Natural killer cell (primary cell): ENCODE measurements around the gene KCP. TPM values are rescaled to one million over a fixed set of nuclear protein-coding genes. Genes with fewer than 3 reads are reported as not detected.

Source experiments
- ATAC-seq, 3 donors: fragments of 150-1000 bp in 2 of 3; fragments of 200-7000 bp in 1 of 3; cut with Tn5 transposase; 1 replicate in 1 of 3; 2 replicates in 2 of 3; pipeline ENCODE4 v1.10.0; 2021; ENCODE audit warnings: mild to moderate bottlenecking in 2 of 3, moderate library complexity in 2 of 3
- DNase-seq, 2 donors: peaks; one replicate each; pipeline versions ENCODE4 v3.0.0 to v3.0.0-alpha.2; 2013 to 2021; ENCODE audit warnings: mixed read lengths in 1 of 2
- H3K27ac ChIP-seq: one replicate; pipeline ENCODE4 v1.5.1; 2013; ENCODE audit warnings: mild to moderate bottlenecking, low read length
- H3K27me3 ChIP-seq: one replicate; pipeline ENCODE4 v1.6.1; 2013; ENCODE audit warnings: low read length; ENCODE audit not compliant: control insufficient read depth, insufficient read depth
- H3K36me3 ChIP-seq: one replicate; pipeline ENCODE4 v1.6.1; 2013; ENCODE audit warnings: low read length; ENCODE audit not compliant: control insufficient read depth, insufficient read depth
- H3K4me1 ChIP-seq: one replicate; pipeline ENCODE4 v1.6.1; 2013; ENCODE audit warnings: low read length; ENCODE audit not compliant: control insufficient read depth, insufficient read depth
- H3K4me3 ChIP-seq: one replicate; pipeline ENCODE4 v1.5.1; 2013; ENCODE audit warnings: low read length
- H3K9me3 ChIP-seq: one replicate; pipeline ENCODE4 v1.6.1; 2013; ENCODE audit warnings: low read length; ENCODE audit not compliant: control insufficient read depth, insufficient read depth
- H3K27ac Mint-ChIP-seq, 2 donors: one replicate each; pipeline ENCODE4 v1.8.0; 2022; ENCODE audit warnings: mild to moderate bottlenecking in 2 of 2, mixed read lengths in 2 of 2, moderate library complexity in 1 of 2
- H3K27me3 Mint-ChIP-seq, 2 donors: one replicate each; pipeline ENCODE4 v1.8.0; 2022; ENCODE audit warnings: low read depth in 2 of 2, mixed read lengths in 2 of 2
- H3K36me3 Mint-ChIP-seq: one replicate; pipeline ENCODE4 v1.8.0; 2022; ENCODE audit warnings: mixed read lengths
- H3K4me1 Mint-ChIP-seq, 2 donors: one replicate each; pipeline ENCODE4 v1.8.0; 2022; ENCODE audit warnings: mixed read lengths in 2 of 2
- H3K4me3 Mint-ChIP-seq: one replicate; pipeline ENCODE4 v1.8.0; 2022; ENCODE audit warnings: mild to moderate bottlenecking, moderate library complexity, mixed read lengths
- H3K9me3 Mint-ChIP-seq, 2 donors: one replicate each; pipeline ENCODE4 v1.8.0; 2022; ENCODE audit warnings: mixed read lengths in 2 of 2
- CTCF ChIP-seq: fragments of 200-600 bp; IDR thresholded peaks from one replicate; pipeline ENCODE4 v1.8.0; 2022; ENCODE audit warnings: antibody characterized with exemption
- WGBS: methylation state at CpG from one replicate; pipeline ENCODE4 v1.1.7; 2013; ENCODE audit warnings: missing lambda C conversion rate; ENCODE audit not compliant: insufficient coverage; 5-methylcytosine and 5-hydroxymethylcytosine counted together
- intact Hi-C: fragments of 100-400 bp; cut with micrococcal nuclease; formaldehyde crosslinking; loops from one replicate; pipeline ENCODE4 v1.14.2; 2022
- total RNA-seq, 4 donors: library from RNA; stranded (reverse); fragments of 120-200 nt in 1 of 4; gene quantifications; one replicate each; pipeline versions ENCODE4 v1.2.3 to v1.2.4, GENCODE V29; 2013 to 2022

The KCP gene
- total RNA-seq, 3 donors from 2014 or later (not counting 1 experiment from before 2014, with no cell fraction given) = 0.49 to 0.95 TPM; not detected in 1

- peak in 1 of 3 donors; percentile 60 for ATAC-seq
- H3K4me3 ChIP-seq = no peak overlapping the region
- no peak for DNase-seq
- peaks cover 10% of the 10 kb centered on the region for H3K4me1 ChIP-seq
- no peak overlapping the region for H3K27ac ChIP-seq
- peaks cover 58% of the 10 kb centered on the region for H3K36me3 ChIP-seq
- H3K4me3 Mint-ChIP-seq = no peak overlapping the region
- 98% methylated on average over 4 of the region's 4 CpGs for WGBS
- H3K27me3 ChIP-seq = no peaks in the 10 kb centered on the region
- no peak for TF ChIP-seq CTCF
- H3K4me1 Mint-ChIP-seq = peaks cover 0 to 6% of the 10 kb centered on the region in 2 donors
- intact Hi-C loops = no loop called here
- H3K9me3 Mint-ChIP-seq = no peaks in the 10 kb centered on the region
- H3K27ac Mint-ChIP-seq = no peak overlapping the region
- no peaks in the 10 kb centered on the region for H3K36me3 Mint-ChIP-seq
- no peaks in the 10 kb centered on the region for H3K9me3 ChIP-seq
- H3K27me3 Mint-ChIP-seq = no peaks in the 10 kb centered on the region
These were observed 38.7 kb upstream of the KCP start for GRCh38 chr7:128948976-128949760.

- Mint-ChIP-seq H3K36me3 (no peaks in the 10 kb centered on the region), H3K27me3 (no peaks in the 10 kb centered on the region), H3K9me3 (no peaks in the 10 kb centered on the region), H3K4me3 (no peak overlapping the region), H3K27ac (peak overlapping the region in 1 of 2 donors; percentile 41), H3K4me1 (peaks cover 0 to 6% of the 10 kb centered on the region in 2 donors)
- Histone ChIP-seq H3K9me3 (no peaks in the 10 kb centered on the region), H3K27ac (no peak overlapping the region), H3K4me1 (peaks cover 10% of the 10 kb centered on the region), H3K27me3 (no peaks in the 10 kb centered on the region), H3K36me3 (peaks cover 51% of the 10 kb centered on the region), H3K4me3 (no peak overlapping the region)
- peak in 1 of 3 donors; percentile 52 for ATAC-seq
- TF ChIP-seq CTCF = no peak
- WGBS = 81% methylated on average over 12 of the region's 12 CpGs
- intact Hi-C loops = no loop called here
- DNase-seq = no peak
These were observed 37.9 kb upstream of the KCP start for GRCh38 chr7:128948312-128948973.

DNA sequence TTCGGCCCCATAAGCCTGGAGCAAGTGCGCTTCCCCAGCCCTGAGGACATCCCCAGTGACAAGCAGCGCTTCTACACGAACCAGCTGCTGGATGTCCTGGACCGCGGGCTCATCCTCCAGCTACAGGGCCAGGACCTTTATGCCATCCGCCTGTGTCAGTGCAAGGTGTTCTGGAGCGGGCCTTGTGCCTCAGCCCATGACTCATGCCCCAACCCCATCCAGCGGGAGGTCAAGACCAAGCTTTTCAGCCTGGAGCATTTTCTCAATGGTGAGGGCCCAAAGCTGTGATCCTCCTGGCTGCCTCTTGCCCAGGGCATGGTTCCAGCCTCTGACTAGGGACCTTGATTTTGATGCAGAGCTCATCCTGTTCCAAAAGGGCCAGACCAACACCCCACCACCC, 37.3 kb upstream of the KCP start:
- H3K4me1 Mint-ChIP-seq = peaks cover 0 to 6% of the 10 kb centered on the region in 2 donors
- peaks cover 47% of the 10 kb centered on the region for H3K36me3 ChIP-seq
- no peaks in the 10 kb centered on the region for H3K9me3 ChIP-seq
- no peaks in the 10 kb centered on the region for H3K9me3 Mint-ChIP-seq
- H3K27me3 ChIP-seq = no peaks in the 10 kb centered on the region
- H3K4me3 ChIP-seq = no peak overlapping the region
- ATAC-seq (no peak), DNase-seq (no peak)
- intact Hi-C loops = no loop called here
- no peak for TF ChIP-seq CTCF
- peak overlapping the region in 1 of 2 donors; percentile 41 for H3K27ac Mint-ChIP-seq
- no peak overlapping the region for H3K27ac ChIP-seq
- 95% methylated on average over 9 of the region's 9 CpGs for WGBS
- H3K4me3 Mint-ChIP-seq = no peak overlapping the region
- peaks cover 10% of the 10 kb centered on the region for H3K4me1 ChIP-seq
- no peaks in the 10 kb centered on the region for H3K27me3 Mint-ChIP-seq
- no peaks in the 10 kb centered on the region for H3K36me3 Mint-ChIP-seq
